Endothelial cell of umbilical vein (primary cell): Measurements from ENCODE around the gene TRAPPC2L. TPM values are rescaled to one million over a fixed set of nuclear protein-coding genes. Genes with fewer than 3 reads are reported as not detected.

Experiments used
- BruUV-seq: library from RNA; stranded (reverse); fragments of 400-500 nt; replicated peaks from 2 replicates; lab custom pipeline; 2021; lab: Mats Ljungman, UMichigan
- CTCF ChIA-PET: fragments of 300-600, 350-600 bp; sonication (Branson Sonifier 250); formaldehyde crosslinking; loops from one replicate; lab custom pipeline; 2021; ENCODE audit warnings: antibody characterized with exemption, inconsistent platforms; lab: Charles Lee
- POLR2A ChIA-PET: fragments of 300-600, 350-600 bp; sonication (Branson Sonifier 250); formaldehyde crosslinking; loops from one replicate; lab custom pipeline; 2021; ENCODE audit warnings: antibody characterized with exemption, inconsistent platforms; lab: Charles Lee
- DNase-seq: peaks from one replicate; pipeline ENCODE4 v3.0.0-alpha.2; 2011; ENCODE audit warnings: low read depth, low spot score
- FAIRE-seq: peaks from 2 replicates; lab custom pipeline; 2011; peaks lifted over from hg19 to GRCh38; lab: Jason Lieb, UNC
- H2AFZ ChIP-seq: 2 replicates; pipeline ENCODE4 v1.6.0; 2012; ENCODE audit warnings: low read depth, low read length, control low read depth, inconsistent platforms
- H3K27ac ChIP-seq: 2 replicates; pipeline ENCODE4 v1.5.1; 2011; ENCODE audit warnings: low read depth, mild to moderate bottlenecking, control low read depth, low read length, moderate library complexity; ENCODE audit not compliant: insufficient read depth
- H3K27me3 ChIP-seq, 2 experiments: 2 replicates each; pipeline versions ENCODE4 v1.6.0 to v1.6.1; 2011; ENCODE audit warnings: low read length in 2 of 2, mixed read lengths in 1 of 2; ENCODE audit not compliant: control insufficient read depth in 2 of 2, insufficient read depth in 2 of 2
- H3K36me3 ChIP-seq, 2 experiments: 2 replicates in 1 of 2; 3 replicates in 1 of 2; pipeline ENCODE4 v1.5.1; 2011; ENCODE audit warnings: low read length in 2 of 2, mild to moderate bottlenecking in 1 of 2, moderate library complexity in 1 of 2; ENCODE audit not compliant: control insufficient read depth in 2 of 2, insufficient read depth in 2 of 2; ENCODE audit errors: extremely low read depth in 1 of 2
- H3K4me1 ChIP-seq: 3 replicates; pipeline ENCODE4 v1.5.1; 2011; ENCODE audit warnings: mild to moderate bottlenecking, low read length; ENCODE audit not compliant: control insufficient read depth, insufficient read depth; ENCODE audit errors: extremely low read depth
- H3K4me2 ChIP-seq: 2 replicates; pipeline ENCODE4 v1.6.1; 2011; ENCODE audit warnings: low read length, control low read depth, mixed read lengths; ENCODE audit not compliant: insufficient read depth
- H3K4me3 ChIP-seq, 3 experiments: fragments of 200-600 bp in 1 of 3; sonication (generic), shearing (Covaris generic) in 1 of 3; replicated peaks in 1 of 3; 2 replicates each; pipeline ENCODE4 v1.5.1; 2011 to 2016; ENCODE audit warnings: control low read depth in 3 of 3, low read length in 3 of 3, mild to moderate bottlenecking in 2 of 3, inconsistent platforms in 1 of 3, low read depth in 1 of 3, moderate library complexity in 1 of 3; ENCODE audit not compliant: insufficient read depth in 1 of 3
- H3K79me2 ChIP-seq: 2 replicates; pipeline ENCODE4 v1.6.0; 2012; ENCODE audit warnings: low read length, inconsistent platforms; ENCODE audit not compliant: control insufficient read depth, insufficient read depth
- H3K9ac ChIP-seq: replicated peaks from 2 replicates; pipeline ENCODE3; 2011; ENCODE audit warnings: low read length, control low read depth; ENCODE audit not compliant: insufficient read depth; ENCODE audit errors: extremely low read depth
- H3K9me1 ChIP-seq: replicated peaks from 3 replicates; pipeline ENCODE4 v1.6.0; 2011; ENCODE audit warnings: mild to moderate bottlenecking, low read length; ENCODE audit not compliant: control insufficient read depth, insufficient read depth; ENCODE audit errors: extremely low read depth
- H3K9me3 ChIP-seq: replicated peaks from 2 replicates; pipeline ENCODE4 v1.5.1; 2012; ENCODE audit warnings: low read length, inconsistent platforms; ENCODE audit not compliant: control insufficient read depth, insufficient read depth
- H4K20me1 ChIP-seq: replicated peaks from 2 replicates; pipeline ENCODE3; 2011; ENCODE audit warnings: mild to moderate bottlenecking, low read length; ENCODE audit not compliant: control insufficient read depth, insufficient read depth; ENCODE audit errors: extremely low read depth
- CTCF ChIP-seq, 2 donors: IDR thresholded peaks; 1 replicate in 1 of 2; 2 replicates in 1 of 2; pipeline ENCODE4 v1.5.1; 2011; ENCODE audit warnings: low read length in 2 of 2, mild to moderate bottlenecking in 2 of 2, moderate library complexity in 2 of 2, control low read depth in 1 of 2, inconsistent platforms in 1 of 2, low read depth in 1 of 2; ENCODE audit not compliant: insufficient read depth in 1 of 2; ENCODE audit errors: extremely low read depth in 1 of 2
- EZH2 ChIP-seq: IDR thresholded peaks from 2 replicates; pipeline ENCODE4 v1.6.1; 2012; ENCODE audit warnings: borderline replicate concordance, low read depth, mild to moderate bottlenecking, moderate library complexity, low read length, inconsistent platforms; ENCODE audit not compliant: severe bottlenecking
- FOS ChIP-seq: IDR thresholded peaks from 2 replicates; pipeline ENCODE4 v1.6.1; 2011; ENCODE audit warnings: mild to moderate bottlenecking, low read length, moderate library complexity, borderline replicate concordance; ENCODE audit not compliant: insufficient read depth
- GATA2 ChIP-seq: IDR thresholded peaks from 2 replicates; pipeline ENCODE4 v1.7.0; 2011; ENCODE audit warnings: low read depth, mild to moderate bottlenecking, moderate library complexity, mixed read lengths, low read length; ENCODE audit not compliant: insufficient read length, insufficient read depth
- JUN ChIP-seq: IDR thresholded peaks from 2 replicates; pipeline ENCODE4 v1.6.1; 2011; ENCODE audit warnings: borderline replicate concordance, low read depth; ENCODE audit not compliant: insufficient read length, insufficient read depth
- MAX ChIP-seq: IDR thresholded peaks from 2 replicates; pipeline ENCODE4 v1.6.1; 2011; ENCODE audit not compliant: insufficient read depth, insufficient read length
- MYC ChIP-seq: IDR thresholded peaks from one replicate; pipeline ENCODE4 v1.6.1; 2011; ENCODE audit warnings: mild to moderate bottlenecking, low read depth, low read length
- POLR2A ChIP-seq: IDR thresholded peaks from 2 replicates; pipeline ENCODE4 v1.6.1; 2012; ENCODE audit warnings: low read depth, mild to moderate bottlenecking, control low read depth, low read length
- POLR2AphosphoS5 ChIP-seq: IDR thresholded peaks from 2 replicates; pipeline ENCODE4 v1.6.1; 2012; ENCODE audit warnings: low read depth, mild to moderate bottlenecking, control low read depth, low read length, moderate library complexity; ENCODE audit not compliant: insufficient read depth
- dilution Hi-C: fragments of 300-500 bp; cut with MboI; formaldehyde crosslinking; loops from one replicate; pipeline ENCODE4 v1.15.0; 2019; ENCODE audit warnings: low sequenced_read_pairs; ENCODE audit not compliant: extremely low pct_ligation_motif_present
- intact Hi-C: fragments of 100-400 bp; cut with micrococcal nuclease; formaldehyde crosslinking; loops from one replicate; pipeline ENCODE4 v1.10.0; 2022
- polyA plus RNA-seq, 4 experiments: library from polyadenylated mRNA; depleted of rRNA in 3 of 4; stranded (reverse) in 3 of 4; unstranded in 1 of 4; fragments of >200 nt; gene quantifications; 2 replicates each; pipeline versions ENCODE4 v1.2.1 to v1.2.3, GENCODE V29; 2011 to 2012; ENCODE audit warnings: missing spikeins in 1 of 4
- total RNA-seq: library from RNA; stranded (reverse); gene quantifications from 2 replicates; pipeline ENCODE4 v1.2.3, GENCODE V29; 2021

The TRAPPC2L gene
- total and polyA plus RNA-seq, 2 donors (not counting 3 experiments of a cell fraction or from before 2014, with no cell fraction given), result 61.9 to 131 TPM

- H3K36me3 ChIP-seq, result peaks cover 0 to 5% of the 10 kb centered on the region in 2 experiments
- H3K9me3 ChIP-seq, result no peaks in the 10 kb centered on the region
- intact Hi-C loops, result no loop called here
- CTCF ChIA-PET, result interaction anchor here (0.8 kb wide), 1 partner anchor 17 kb away, joined by 3 read pairs; no protein-coding TSS in a partner anchor
- dilution Hi-C loops, result no loop called here
- H3K79me2 ChIP-seq, result no peaks in the 10 kb centered on the region
- no peaks in the 10 kb centered on the region for H4K20me1 ChIP-seq
- H3K4me1 ChIP-seq, result no peaks in the 10 kb centered on the region
- H2AFZ ChIP-seq, result no peak overlapping the region
- TF ChIP-seq CTCF (IDR thresholded peaks at IDR 0.05; ENCODE audit: extremely low read depth in 1 of 2, insufficient read depth in 1 of 2, low read depth in 1 of 2, low read length in 2 of 2) (no peak), FOS (no peak), POLR2AphosphoS5 (no peak), GATA2 (no peak), JUN (no peak), MAX (no peak), EZH2 (no peak), MYC (no peak), POLR2A (no peak)
- no peak overlapping the region for H3K27ac ChIP-seq
- DNase-seq (no peak), FAIRE-seq (no peak)
- no peak overlapping the region for H3K4me2 ChIP-seq
- no peak overlapping the region for H3K9ac ChIP-seq
- H3K9me1 ChIP-seq, result no peaks in the 10 kb centered on the region
- no peaks in the 10 kb centered on the region for H3K27me3 ChIP-seq
- BruUV-seq, result no TSS peak
- H3K4me3 ChIP-seq, result no peak overlapping the region
- POLR2A ChIA-PET, result no interaction called here
These were observed 9.3 kb upstream of the TRAPPC2L start for GRCh38 chr16:88847654-88848053.
